Hepatocyte (in vitro differentiated cells): ENCODE results near the gene CUX1. TPM values are rescaled to one million over a fixed set of nuclear protein-coding genes. Genes with fewer than 3 reads are reported as not detected.

Source experiments
- DNase-seq: peaks from one replicate; pipeline ENCODE4 v3.0.0-alpha.2; 2016; ENCODE audit warnings: low spot score
- H2AFZ ChIP-seq: fragments of 200-600 bp; sonication (generic); 2 replicates; pipeline ENCODE4 v1.6.0; 2016; ENCODE audit warnings: antibody characterized with exemption, mild to moderate bottlenecking
- H3K27ac ChIP-seq: fragments of 200-600 bp; sonication (generic); 2 replicates; pipeline ENCODE4 v1.5.1; 2016; ENCODE audit warnings: mild to moderate bottlenecking
- H3K27me3 ChIP-seq: fragments of 200-600 bp; sonication (generic); 2 replicates; pipeline ENCODE4 v1.6.1; 2016
- H3K36me3 ChIP-seq: fragments of 200-600 bp; sonication (generic); replicated peaks from 2 replicates; pipeline ENCODE4 v1.5.1; 2016; ENCODE audit warnings: low read depth; ENCODE audit not compliant: insufficient read depth
- H3K4me1 ChIP-seq: fragments of 200-600 bp; sonication (generic); 2 replicates; pipeline ENCODE4 v1.5.1; 2016; ENCODE audit warnings: mild to moderate bottlenecking, moderate library complexity; ENCODE audit not compliant: insufficient read depth
- H3K4me2 ChIP-seq: fragments of 200-600 bp; sonication (generic); 2 replicates; pipeline ENCODE4 v1.6.0; 2016
- H3K4me3 ChIP-seq: fragments of 200-600 bp; sonication (generic); 2 replicates; pipeline ENCODE4 v1.5.1; 2016; ENCODE audit warnings: mild to moderate bottlenecking
- H3K79me2 ChIP-seq: fragments of 200-600 bp; sonication (generic); 2 replicates; pipeline ENCODE4 v1.6.0; 2017; ENCODE audit warnings: mild to moderate bottlenecking
- H3K9me2 ChIP-seq: fragments of 200-600 bp; sonication (generic); replicated peaks from 2 replicates; pipeline ENCODE4 v1.6.0; 2017; ENCODE audit warnings: mild to moderate bottlenecking; ENCODE audit not compliant: insufficient read depth
- H3K9me3 ChIP-seq: fragments of 200-600 bp; sonication (generic); 2 replicates; pipeline ENCODE4 v1.5.1; 2016; ENCODE audit warnings: low read depth, mild to moderate bottlenecking
- H4K20me1 ChIP-seq: fragments of 200-600 bp; sonication (generic); 2 replicates; pipeline ENCODE4 v1.6.0; 2016; ENCODE audit warnings: mild to moderate bottlenecking; ENCODE audit not compliant: insufficient read depth, poor library complexity, severe bottlenecking
- CTCF ChIP-seq: fragments of 200-600 bp; sonication (generic); IDR thresholded peaks from 2 replicates; pipeline ENCODE4 v1.5.1; 2016; ENCODE audit warnings: antibody characterized with exemption, mild to moderate bottlenecking; ENCODE audit not compliant: poor library complexity
- EZH2 ChIP-seq: fragments of 200-600 bp; sonication (generic); IDR thresholded peaks from 2 replicates; pipeline ENCODE4 v1.6.1; 2016; ENCODE audit warnings: antibody characterized with exemption, mild to moderate bottlenecking, borderline replicate concordance
- EZH2phosphoT487 ChIP-seq: fragments of 200-600 bp; sonication (generic); IDR thresholded peaks from one replicate; pipeline ENCODE4 v1.6.1; 2018; ENCODE audit warnings: antibody characterized with exemption, mild to moderate bottlenecking, low read depth, moderate library complexity; ENCODE audit not compliant: unreplicated experiment, severe bottlenecking
- WGBS: methylation state at CpG from one replicate; pipeline ENCODE4 v1.1.6; 2016; ENCODE audit warnings: low lambda C conversion rate; ENCODE audit errors: missing lambda C conversion rate; 5-methylcytosine and 5-hydroxymethylcytosine counted together
- polyA plus RNA-seq: library from polyadenylated mRNA; unstranded; fragments of >200 nt; fragmentation: Nextera tagmentation; extraction: Ambion mirVana; gene quantifications from 2 replicates; pipeline ENCODE4 v1.2.1, GENCODE V29; 2016
- total RNA-seq: library from RNA; depleted of rRNA; stranded (reverse); fragments of >200 nt; gene quantifications from 2 replicates; pipeline ENCODE4 v1.2.3, GENCODE V29; 2014

Gene CUX1
- total and polyA plus RNA-seq, 2 experiments from 2014 or later = 60.1 to 76.8 TPM

GRCh38 chr7:101983147-101983811 is 165.9 kb downstream of the CUX1 start:
- Histone ChIP-seq H3K9me2 (no peaks in the 10 kb centered on the region), H3K4me3 (no peak overlapping the region), H2AFZ (no peak overlapping the region), H3K27ac (no peak overlapping the region), H3K4me2 (no peak overlapping the region), H3K9me3 (no peaks in the 10 kb centered on the region), H3K79me2 (peaks cover 82% of the 10 kb centered on the region), H4K20me1 (peaks cover 33% of the 10 kb centered on the region), H3K36me3 (no peaks in the 10 kb centered on the region), H3K4me1 (peaks cover 21% of the 10 kb centered on the region), H3K27me3 (no peaks in the 10 kb centered on the region)
- 99% methylated on average over 4 of the region's 4 CpGs for WGBS
- DNase-seq = no peak
- TF ChIP-seq CTCF (no peak), EZH2 (no peak), EZH2phosphoT487 (no peak)

GRCh38 chr7:101984133-101984879 is 166.9 kb downstream of the CUX1 start:
- H4K20me1 ChIP-seq = peaks cover 28% of the 10 kb centered on the region
- no peak for TF ChIP-seq EZH2phosphoT487
- TF ChIP-seq EZH2 = no peak
- TF ChIP-seq CTCF = no peak
- H3K9me2 ChIP-seq = no peaks in the 10 kb centered on the region
- peaks cover 77% of the 10 kb centered on the region for H3K79me2 ChIP-seq
- no peak for DNase-seq
- WGBS = 88% methylated on average over 18 of the region's 18 CpGs
- no peak overlapping the region for H3K27ac ChIP-seq
- no peaks in the 10 kb centered on the region for H3K9me3 ChIP-seq
- H2AFZ ChIP-seq = no peak overlapping the region
- H3K4me3 ChIP-seq = no peak overlapping the region
- H3K4me2 ChIP-seq = peak overlapping the region; percentile 55
- no peaks in the 10 kb centered on the region for H3K27me3 ChIP-seq
- H3K4me1 ChIP-seq = peaks cover 21% of the 10 kb centered on the region
- H3K36me3 ChIP-seq = no peaks in the 10 kb centered on the region

GRCh38 chr7:101985057-101985902 is 167.9 kb downstream of the CUX1 start:
- H3K4me2 ChIP-seq = peak overlapping the region; percentile 55
- peak overlapping the region; percentile 66 for H3K27ac ChIP-seq
- H3K36me3 ChIP-seq = no peaks in the 10 kb centered on the region

More at GRCh38 chr7:101985057-101985902, 167.9 kb downstream of the CUX1 start:
- H3K4me1 ChIP-seq = peaks cover 21% of the 10 kb centered on the region
- no peak overlapping the region for H2AFZ ChIP-seq
- TF ChIP-seq EZH2phosphoT487 (peak; percentile 94), CTCF (no peak)
- no peak overlapping the region for H3K4me3 ChIP-seq
- peaks cover 75% of the 10 kb centered on the region for H3K79me2 ChIP-seq
- H3K27me3 ChIP-seq = no peaks in the 10 kb centered on the region
- no peak for DNase-seq
- 49% methylated on average over 14 of the region's 14 CpGs for WGBS
- peaks cover 26% of the 10 kb centered on the region for H4K20me1 ChIP-seq
- H3K9me3 ChIP-seq = no peaks in the 10 kb centered on the region
- no peaks in the 10 kb centered on the region for H3K9me2 ChIP-seq
